ENCODE measurements around the gene NRP1.

DNA sequence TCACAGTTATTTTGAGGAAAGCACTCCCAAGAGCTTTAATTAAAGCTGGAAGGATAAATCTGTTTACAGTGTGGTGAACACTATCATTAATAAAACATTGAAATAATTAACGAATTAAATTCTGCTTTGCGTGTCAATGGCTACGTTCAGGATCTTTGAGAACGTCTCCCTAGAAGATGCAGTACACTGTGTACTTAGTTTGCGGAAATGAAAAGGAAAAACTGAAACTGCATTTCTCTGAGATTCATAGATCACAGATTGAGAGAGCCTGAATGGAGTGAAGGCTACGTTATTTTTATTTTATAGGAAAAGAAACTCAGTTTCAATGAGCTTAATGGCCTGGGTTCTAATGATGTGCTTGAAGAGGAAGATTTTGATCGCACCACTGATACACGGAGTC lies 85.3 kb downstream of the NRP1 start:
- TF ChIP-seq CTCF (IDR thresholded peaks at IDR 0.05) (no peak), RORB (CRISPR knock-in tag; IDR thresholded peaks at IDR 0.05) (no peak), ZNF232 (CRISPR knock-in tag; IDR thresholded peaks at IDR 0.05) (no peak), USF1 (CRISPR knock-in tag; IDR thresholded peaks at IDR 0.05) (no peak), ZNF396 (CRISPR knock-in tag; IDR thresholded peaks at IDR 0.05; ENCODE audit: borderline replicate concordance) (no peak), FOXJ3 (CRISPR knock-in tag; IDR thresholded peaks at IDR 0.05; ENCODE audit: borderline replicate concordance) (no peak), TEAD1 (CRISPR knock-in tag; IDR thresholded peaks at IDR 0.05) (no peak), E2F1 (CRISPR knock-in tag; IDR thresholded peaks at IDR 0.05) (no peak), ATF1 (CRISPR knock-in tag; IDR thresholded peaks at IDR 0.05) (no peak), ZNF416 (CRISPR knock-in tag; IDR thresholded peaks at IDR 0.05) (no peak), ZBTB21 (CRISPR knock-in tag; IDR thresholded peaks at IDR 0.05; ENCODE audit: borderline replicate concordance) (no peak)
- TF ChIP-seq, protein P1, sequence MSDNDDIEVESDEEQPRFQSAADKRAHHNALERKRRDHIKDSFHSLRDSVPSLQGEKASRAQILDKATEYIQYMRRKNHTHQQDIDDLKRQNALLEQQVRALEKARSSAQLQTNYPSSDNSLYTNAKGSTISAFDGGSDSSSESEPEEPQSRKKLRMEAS (CRISPR knock-in tag; IDR thresholded peaks at IDR 0.05) = no peak
- TF ChIP-seq, protein P2, sequence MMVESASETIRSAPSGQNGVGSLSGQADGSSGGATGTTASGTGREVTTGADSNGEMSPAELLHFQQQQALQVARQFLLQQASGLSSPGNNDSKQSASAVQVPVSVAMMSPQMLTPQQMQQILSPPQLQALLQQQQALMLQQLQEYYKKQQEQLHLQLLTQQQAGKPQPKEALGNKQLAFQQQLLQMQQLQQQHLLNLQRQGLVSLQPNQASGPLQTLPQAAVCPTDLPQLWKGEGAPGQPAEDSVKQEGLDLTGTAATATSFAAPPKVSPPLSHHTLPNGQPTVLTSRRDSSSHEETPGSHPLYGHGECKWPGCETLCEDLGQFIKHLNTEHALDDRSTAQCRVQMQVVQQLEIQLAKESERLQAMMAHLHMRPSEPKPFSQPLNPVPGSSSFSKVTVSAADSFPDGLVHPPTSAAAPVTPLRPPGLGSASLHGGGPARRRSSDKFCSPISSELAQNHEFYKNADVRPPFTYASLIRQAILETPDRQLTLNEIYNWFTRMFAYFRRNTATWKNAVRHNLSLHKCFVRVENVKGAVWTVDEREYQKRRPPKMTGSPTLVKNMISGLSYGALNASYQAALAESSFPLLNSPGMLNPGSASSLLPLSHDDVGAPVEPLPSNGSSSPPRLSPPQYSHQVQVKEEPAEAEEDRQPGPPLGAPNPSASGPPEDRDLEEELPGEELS (CRISPR knock-in tag; IDR thresholded peaks at IDR 0.05) = no peak
- TF ChIP-seq, protein P3, sequence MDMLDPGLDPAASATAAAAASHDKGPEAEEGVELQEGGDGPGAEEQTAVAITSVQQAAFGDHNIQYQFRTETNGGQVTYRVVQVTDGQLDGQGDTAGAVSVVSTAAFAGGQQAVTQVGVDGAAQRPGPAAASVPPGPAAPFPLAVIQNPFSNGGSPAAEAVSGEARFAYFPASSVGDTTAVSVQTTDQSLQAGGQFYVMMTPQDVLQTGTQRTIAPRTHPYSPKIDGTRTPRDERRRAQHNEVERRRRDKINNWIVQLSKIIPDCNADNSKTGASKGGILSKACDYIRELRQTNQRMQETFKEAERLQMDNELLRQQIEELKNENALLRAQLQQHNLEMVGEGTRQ (CRISPR knock-in tag; IDR thresholded peaks at IDR 0.05) = no peak

Measured in WTC11 (cell line).